RWPE1 (cell line): ENCODE measurements around the gene SRPK3.

Experiments used
- CTCF ChIA-PET: fragments of 350-600 bp; sonication (Branson Sonifier 250); formaldehyde crosslinking; extraction: SDS; loops from one replicate; lab custom pipeline; 2021; lab: Yijun Ruan, JAX
- POLR2A ChIA-PET: fragments of 400-600 bp; formaldehyde crosslinking; extraction: SDS; loops from one replicate; lab custom pipeline; 2020; ENCODE audit warnings: antibody characterized with exemption; ENCODE audit not compliant: low non-redundant PET; lab: Yijun Ruan, JAX
- DNase-seq: peaks from one replicate; pipeline ENCODE4 v3.0.0; 2012; ENCODE audit warnings: low spot score
- H3K27ac ChIP-seq: fragments of 450-650 bp; 2 replicates; pipeline ENCODE4 v1.5.1; 2017
- TF ChIP-seq, protein P1 (sequence below): fragments of 450-650 bp; conservative IDR thresholded peaks from 2 replicates; pipeline ENCODE4 v1.5.1; 2017; ENCODE audit warnings: low read depth, mild to moderate bottlenecking

SRPK3 gene, protein sequence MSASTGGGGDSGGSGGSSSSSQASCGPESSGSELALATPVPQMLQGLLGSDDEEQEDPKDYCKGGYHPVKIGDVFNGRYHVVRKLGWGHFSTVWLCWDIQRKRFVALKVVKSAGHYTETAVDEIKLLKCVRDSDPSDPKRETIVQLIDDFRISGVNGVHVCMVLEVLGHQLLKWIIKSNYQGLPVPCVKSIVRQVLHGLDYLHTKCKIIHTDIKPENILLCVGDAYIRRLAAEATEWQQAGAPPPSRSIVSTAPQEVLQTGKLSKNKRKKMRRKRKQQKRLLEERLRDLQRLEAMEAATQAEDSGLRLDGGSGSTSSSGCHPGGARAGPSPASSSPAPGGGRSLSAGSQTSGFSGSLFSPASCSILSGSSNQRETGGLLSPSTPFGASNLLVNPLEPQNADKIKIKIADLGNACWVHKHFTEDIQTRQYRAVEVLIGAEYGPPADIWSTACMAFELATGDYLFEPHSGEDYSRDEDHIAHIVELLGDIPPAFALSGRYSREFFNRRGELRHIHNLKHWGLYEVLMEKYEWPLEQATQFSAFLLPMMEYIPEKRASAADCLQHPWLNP

DNA sequence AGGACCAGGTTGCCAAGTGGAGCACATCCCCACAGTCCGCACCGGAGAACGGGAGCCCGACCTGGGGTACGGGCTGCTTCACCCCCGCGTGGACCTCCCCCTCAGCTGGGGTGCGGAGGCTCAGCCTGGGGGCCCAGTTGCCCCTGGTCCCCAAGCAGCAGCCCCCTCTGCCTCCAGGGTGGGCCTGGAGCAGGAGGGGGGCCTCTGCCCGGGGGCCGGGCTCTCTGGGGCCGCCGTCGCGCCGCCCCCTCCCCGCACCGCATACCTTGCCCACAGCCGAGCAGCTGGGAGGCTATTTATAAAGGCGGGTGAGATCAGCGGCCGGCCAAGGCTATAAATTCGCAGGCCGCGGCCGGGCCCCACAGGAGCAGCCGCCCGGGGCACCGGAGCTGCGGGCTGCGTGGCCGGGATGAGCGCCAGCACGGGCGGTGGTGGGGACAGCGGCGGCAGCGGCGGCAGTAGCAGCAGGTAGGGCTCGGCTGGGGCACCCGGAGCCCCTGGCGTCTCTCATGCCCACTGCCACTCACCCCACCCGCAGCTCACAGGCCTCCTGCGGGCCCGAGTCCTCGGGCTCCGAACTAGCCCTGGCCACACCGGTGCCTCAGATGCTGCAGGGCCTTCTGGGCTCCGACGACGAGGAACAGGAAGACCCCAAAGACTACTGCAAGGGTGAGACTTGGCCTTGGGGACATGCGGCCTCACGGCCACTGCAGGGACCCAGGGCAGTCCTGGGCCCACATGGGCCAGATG lies at the start of gene SRPK3:
SRPK3 (plus strand) TSS at position 364 of the 750 bp plus-strand sequence; CDS start at position 410, 46 bp downstream.
- no peak for DNase-seq
- TF ChIP-seq, protein P1, sequence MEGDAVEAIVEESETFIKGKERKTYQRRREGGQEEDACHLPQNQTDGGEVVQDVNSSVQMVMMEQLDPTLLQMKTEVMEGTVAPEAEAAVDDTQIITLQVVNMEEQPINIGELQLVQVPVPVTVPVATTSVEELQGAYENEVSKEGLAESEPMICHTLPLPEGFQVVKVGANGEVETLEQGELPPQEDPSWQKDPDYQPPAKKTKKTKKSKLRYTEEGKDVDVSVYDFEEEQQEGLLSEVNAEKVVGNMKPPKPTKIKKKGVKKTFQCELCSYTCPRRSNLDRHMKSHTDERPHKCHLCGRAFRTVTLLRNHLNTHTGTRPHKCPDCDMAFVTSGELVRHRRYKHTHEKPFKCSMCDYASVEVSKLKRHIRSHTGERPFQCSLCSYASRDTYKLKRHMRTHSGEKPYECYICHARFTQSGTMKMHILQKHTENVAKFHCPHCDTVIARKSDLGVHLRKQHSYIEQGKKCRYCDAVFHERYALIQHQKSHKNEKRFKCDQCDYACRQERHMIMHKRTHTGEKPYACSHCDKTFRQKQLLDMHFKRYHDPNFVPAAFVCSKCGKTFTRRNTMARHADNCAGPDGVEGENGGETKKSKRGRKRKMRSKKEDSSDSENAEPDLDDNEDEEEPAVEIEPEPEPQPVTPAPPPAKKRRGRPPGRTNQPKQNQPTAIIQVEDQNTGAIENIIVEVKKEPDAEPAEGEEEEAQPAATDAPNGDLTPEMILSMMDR: no peak
- ChIA-PET CTCF (no interaction called here), POLR2A (interaction anchor here (0.6 kb wide), 1 partner anchor 82 kb away, joined by 3 read pairs; no protein-coding TSS in a partner anchor)
- H3K27ac ChIP-seq: no peak within 1 kb of the TSS

DNA sequence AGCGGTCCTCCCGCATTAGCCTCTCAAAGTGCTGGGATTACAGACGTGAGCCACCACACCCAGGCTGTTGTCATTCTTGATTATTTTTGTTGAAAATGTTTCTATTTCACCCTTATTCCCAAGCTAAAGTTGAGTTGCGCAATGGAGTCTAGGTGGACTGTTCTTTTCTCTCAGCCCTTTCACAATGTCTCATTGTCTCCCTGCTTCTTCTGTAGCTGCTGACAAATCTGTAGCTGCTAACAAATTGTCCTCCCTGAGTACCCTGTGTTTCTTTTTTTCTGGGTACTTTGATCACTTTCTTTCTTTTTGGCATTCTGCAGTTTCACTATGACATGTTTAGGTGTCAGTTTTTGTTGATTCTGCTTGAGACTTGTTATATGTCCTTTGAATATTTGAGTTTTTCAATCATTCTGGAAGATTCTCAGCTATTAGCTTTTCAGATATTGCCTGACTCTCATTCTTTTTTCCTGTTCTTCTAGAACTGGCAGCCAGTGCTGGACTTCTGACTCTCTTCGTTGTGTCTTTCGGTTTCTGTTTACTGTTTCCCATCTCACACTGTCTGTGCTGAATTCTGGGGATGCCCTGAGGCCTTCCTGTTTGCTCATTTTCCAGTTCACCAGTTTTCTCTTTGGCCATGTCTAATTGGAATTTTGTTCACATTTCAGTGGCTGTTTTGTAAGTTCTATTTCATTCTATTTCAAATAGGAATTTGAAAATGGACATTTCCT lies 49.6 kb upstream of the SRPK3 start:
- no peak for DNase-seq
- ChIA-PET CTCF (interaction anchor here (0.6 kb wide), 2 partner anchors 69 to 624 kb away, joined by 3 read pairs; no protein-coding TSS in a partner anchor), POLR2A (no interaction called here)
- TF ChIP-seq, protein P1: no peak
- H3K27ac ChIP-seq: no peak overlapping the region

DNA sequence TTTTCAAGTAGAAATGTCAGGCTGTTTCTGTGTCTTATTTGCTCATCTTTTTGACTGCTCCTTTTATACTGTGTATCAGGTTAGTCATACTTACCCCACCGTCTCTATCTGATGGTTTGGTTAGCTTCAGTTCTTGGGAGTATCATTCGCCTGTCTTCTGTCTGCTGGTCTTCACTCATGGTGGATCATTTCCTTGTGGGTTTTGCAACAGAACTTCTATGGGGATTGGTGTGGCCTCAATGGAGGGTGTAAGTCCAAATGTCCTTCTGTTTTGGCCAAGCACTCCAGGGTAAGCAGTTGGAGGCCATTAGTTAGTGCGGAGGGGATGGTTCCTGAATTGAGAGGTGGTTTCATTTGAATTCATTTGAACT lies 49.0 kb upstream of the SRPK3 start:
- H3K27ac ChIP-seq: no peak overlapping the region; the same call in 1 of the 2 replicates
- TF ChIP-seq, protein P1: no peak
- CTCF ChIA-PET: no interaction called here
- POLR2A ChIA-PET: no interaction called here
- DNase-seq: no peak

DNA sequence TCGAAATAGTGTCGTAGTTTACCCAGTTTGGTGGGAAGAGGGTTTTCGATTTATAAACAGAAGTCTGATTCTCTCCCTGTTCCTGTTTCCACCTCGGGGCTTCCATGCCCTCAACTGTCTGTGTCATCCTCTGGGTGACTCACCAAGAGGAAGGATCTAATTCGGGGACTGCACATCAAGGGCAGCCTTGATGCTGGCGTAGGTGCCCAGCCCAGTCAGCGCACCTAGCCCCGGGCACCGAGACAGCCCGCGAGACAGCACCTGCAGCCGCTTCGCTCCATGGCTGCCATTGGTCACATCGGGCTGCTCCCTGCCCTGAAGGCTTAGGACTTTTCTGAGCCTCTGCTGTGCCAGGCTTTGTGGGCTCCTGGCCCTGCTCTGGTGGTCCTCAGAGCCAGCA lies 48.4 kb upstream of the SRPK3 start:
- peak overlapping the region; percentile 8; the same call in 1 of the 2 replicates for H3K27ac ChIP-seq
- TF ChIP-seq, protein P1: no peak
- ChIA-PET CTCF (no interaction called here), POLR2A (no interaction called here)
- DNase-seq: peak; percentile 63

DNA sequence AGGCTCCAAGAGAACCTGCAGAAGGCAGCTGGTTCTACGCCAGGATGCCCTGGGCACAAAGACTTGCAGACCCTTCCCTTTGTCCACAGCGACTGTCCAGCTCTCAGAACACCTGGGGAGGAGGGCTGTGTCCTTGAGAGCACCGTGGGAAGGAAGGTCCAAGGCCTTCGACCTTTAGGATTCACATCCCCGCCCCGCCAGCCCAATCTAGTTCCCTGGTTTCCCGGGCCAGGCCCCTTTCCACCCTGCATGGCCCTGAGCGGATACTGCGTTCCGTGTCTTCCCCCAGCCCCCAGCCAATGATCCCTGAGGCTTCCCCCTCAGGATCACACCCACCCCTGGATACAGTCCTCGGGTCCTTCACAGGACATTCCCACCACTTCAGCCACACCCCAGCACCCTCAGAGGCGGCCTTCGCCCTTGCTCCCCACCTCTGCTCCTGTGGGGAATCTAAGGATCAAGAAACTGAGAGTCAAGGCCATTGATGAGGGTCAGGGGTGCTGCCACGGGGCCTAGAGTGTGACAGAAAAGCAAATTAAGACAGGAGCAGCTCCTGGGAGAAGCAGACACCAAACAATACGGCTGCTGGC lies 47.1 kb upstream of the SRPK3 start:
- DNase-seq: no peak
- H3K27ac ChIP-seq: no peak overlapping the region
- CTCF ChIA-PET: no interaction called here
- TF ChIP-seq, protein P1: no peak
- POLR2A ChIA-PET: no interaction called here
